A549 (cell line): ENCODE results near the gene KIAA1671.

ENCODE experiments used
- CTCF ChIP-seq: fragments of >200 bp; sonication (Bioruptor Twin); formaldehyde crosslinking; IDR thresholded peaks from 3 replicates; pipeline ENCODE4 v1.5.1; 2016
- KDM1A ChIP-seq: fragments of 200-600 bp; sonication (generic); IDR thresholded peaks from 2 replicates; pipeline ENCODE4 v1.6.1; 2016; ENCODE audit warnings: low read depth, mild to moderate bottlenecking
- MAFK ChIP-seq: fragments of 450-650 bp; IDR thresholded peaks from 2 replicates; pipeline ENCODE4 v1.6.1; 2014; ENCODE audit not compliant: partially characterized antibody
- PHF8 ChIP-seq: fragments of 200-600 bp; sonication (generic); IDR thresholded peaks from 2 replicates; pipeline ENCODE4 v1.6.1; 2016; ENCODE audit warnings: low read depth, mild to moderate bottlenecking, antibody characterized with exemption, moderate library complexity, borderline replicate concordance
- POLR2A ChIP-seq: IDR thresholded peaks from 2 replicates; pipeline ENCODE4 v1.6.1; 2012; ENCODE audit warnings: mild to moderate bottlenecking, low read length
- RFX5 ChIP-seq: fragments of 450-650 bp; IDR thresholded peaks from 2 replicates; pipeline ENCODE4 v1.7.1; 2014; ENCODE audit warnings: antibody characterized with exemption, mild to moderate bottlenecking, moderate library complexity

GRCh38 chr22:24997023-24997422 is 44.5 kb downstream of the KIAA1671 start:
- TF ChIP-seq CTCF (no peak), MAFK (no peak), POLR2A (no peak), PHF8 (no peak), KDM1A (no peak), RFX5 (no peak)
